GM19193 (cell line): Measurements from ENCODE around the gene COMMD3.

Source experiments
- POLR2A ChIP-seq: IDR thresholded peaks from 4 replicates; pipeline ENCODE4 v1.6.1; 2011; ENCODE audit not compliant: insufficient read depth, insufficient read length; ENCODE audit errors: extremely low read depth

COMMD3 gene

DNA sequence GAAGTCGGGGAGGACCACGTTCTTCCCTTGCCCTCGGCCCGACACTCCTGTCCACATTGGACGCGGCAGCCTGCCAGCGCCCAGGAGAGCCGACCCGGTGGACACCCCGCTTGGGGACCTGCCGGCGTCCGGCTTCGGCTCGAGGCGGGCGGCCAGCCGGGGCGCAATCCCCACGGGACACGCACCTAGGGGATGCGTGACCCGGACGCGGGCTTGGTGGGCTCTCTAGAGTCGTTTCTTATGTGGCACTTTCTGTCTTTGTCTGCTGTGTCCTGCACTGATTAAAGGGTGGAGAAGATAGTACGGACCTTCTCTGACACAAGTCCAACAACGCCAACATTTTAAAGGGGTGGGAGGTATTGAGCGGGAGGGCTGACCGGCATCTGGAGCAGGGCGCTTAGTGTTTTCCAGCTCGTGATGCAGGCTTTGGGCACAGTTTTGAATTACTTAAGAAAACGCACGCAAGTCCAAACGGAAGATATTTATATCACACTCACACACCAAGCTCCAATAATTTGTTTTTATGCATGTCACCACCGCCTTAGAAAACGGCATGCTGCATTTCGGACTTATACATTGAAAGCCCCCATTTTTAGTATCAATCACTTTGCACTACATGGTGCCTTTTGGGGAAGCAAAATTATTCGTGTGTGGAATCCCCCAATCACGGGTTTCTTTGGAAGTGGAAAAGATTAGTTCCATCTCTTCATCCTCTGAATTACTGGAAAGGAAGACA lies 25.2 kb downstream of the COMMD3 start:
- TF ChIP-seq POLR2A = no peak

DNA sequence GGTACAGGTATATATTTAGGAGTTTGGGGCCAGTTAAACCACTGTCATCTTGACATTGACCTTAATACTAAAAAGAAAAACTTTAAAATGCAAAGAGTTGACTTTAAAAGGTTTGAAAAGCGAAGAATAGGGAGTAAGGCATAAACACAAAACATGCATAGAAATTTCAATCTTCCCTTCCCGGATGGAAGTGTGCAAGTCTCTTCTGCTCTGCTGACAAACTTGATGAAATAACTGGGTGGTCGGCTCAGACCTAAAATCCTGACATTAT lies 25.7 kb downstream of the COMMD3 start:
- TF ChIP-seq POLR2A = no peak

DNA sequence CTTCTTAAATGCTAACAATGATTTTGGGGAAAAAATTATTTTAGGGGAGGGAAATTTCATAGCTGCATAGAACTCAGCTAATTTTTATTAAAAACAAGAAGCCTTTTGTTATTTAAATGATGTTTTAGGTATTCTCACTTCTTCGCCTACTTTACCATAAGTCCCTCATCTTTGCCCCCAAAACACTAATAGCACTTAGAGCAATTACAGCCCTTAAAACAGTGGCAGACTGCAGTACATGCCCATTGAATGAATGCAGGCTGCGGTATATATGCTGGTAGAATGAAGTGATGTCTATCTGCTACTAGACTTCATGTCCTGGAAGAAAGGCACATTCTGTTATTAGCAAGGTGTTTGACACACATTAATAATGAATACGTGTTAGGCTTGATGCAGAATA lies 26.2 kb downstream of the COMMD3 start:
- no peak for TF ChIP-seq POLR2A

DNA sequence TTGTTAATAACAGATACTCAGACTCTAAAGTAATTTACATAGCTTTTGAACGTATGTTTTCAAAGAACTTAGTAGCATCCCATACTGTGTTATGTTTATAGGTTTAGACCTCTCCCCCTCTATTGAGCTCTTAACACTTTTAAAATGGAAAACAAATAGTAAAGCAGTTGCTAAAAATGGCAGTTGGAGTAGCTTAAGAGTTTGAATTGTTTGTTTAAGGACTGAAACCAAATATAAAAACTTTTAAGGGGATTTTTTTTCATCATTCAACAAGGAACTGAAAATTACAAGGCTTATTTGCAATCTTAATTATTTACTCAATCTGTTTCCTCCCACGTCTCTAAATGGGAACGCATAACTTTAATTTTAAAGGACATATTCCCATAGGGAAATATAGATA lies 27.5 kb downstream of the COMMD3 start:
- no peak for TF ChIP-seq POLR2A

DNA sequence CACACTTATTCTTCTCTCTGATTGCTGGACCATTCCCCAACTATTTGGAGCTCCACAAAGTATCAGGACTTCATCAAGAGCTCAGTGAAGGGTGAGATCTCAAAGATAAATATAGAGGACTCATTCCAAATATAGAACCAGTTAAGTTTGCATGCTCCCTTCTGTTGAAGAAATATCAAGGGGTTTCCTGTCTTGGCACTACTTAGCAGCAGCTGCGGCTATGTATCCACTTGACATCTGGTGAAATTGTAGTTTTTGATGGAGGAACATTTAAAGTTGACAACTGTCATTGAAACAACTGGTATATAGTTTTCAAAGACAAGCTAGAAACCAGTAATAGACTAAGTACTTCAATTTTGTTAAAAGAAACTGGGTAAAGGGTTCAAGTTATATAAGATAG lies 28.1 kb downstream of the COMMD3 start:
- TF ChIP-seq POLR2A = no peak

DNA sequence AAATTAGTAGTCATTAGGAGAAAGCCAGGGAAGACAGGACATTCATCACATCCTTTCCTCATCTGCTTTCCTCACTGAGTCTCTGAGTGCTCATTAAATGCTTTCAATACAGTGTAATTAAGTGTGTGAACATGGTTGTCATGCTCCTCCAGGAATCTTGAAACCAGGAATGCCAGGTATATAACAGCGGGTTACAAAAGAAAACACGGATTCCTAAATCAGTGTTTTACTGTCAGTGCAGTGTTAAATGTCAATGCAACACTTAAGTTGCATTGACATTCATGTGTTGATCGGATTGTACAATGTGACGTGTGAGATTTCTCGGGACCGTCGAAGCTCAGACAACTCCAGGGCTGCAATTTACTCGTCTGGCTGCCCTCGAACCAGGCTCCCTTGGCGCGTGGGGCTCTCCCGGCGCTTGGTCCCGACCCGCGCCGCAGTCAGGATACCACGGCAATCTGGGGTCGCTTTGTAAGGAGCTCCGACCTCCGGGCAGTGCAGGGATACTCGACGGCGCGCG lies 28.7 kb downstream of the COMMD3 start:
- TF ChIP-seq POLR2A = no peak

DNA sequence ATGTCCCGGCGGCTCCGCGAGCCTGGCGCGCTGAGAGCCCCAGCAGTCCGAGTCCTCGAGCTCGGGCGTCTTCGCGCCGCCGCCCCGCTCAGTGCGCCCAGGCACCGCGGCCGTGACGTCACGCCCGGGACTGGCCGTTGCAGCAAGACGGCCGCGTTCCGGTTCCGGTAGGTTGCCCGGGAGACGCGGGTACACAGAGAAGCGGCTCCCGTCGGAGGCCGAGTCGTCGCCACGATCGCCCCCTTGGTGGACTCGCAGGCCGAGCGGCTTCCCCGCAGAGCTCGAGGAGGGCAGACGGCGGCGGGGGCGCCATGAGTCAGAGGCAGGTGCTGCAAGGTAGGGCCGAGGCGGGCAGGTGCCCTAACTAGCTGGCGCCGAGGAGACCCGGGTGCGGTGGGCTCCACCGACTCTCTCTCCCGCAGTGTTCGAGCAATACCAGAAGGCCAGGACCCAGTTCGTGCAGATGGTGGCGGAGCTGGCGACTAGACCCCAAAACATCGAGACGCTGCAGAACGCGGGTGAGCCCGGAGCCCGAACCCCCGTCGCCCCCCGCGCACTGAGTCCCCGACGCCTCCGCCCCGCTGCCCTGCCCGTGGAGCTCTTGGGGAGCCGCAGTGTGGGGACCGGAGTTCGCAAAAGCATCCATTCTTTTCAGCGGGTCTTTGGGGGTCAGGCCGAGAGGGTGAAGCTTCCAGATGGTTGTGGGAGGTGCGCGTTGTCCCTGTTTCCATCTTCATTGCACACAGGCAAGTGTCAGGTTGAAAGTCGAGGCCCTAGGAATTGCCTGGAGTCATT lies 29.3 kb downstream of the COMMD3 start, which contains the start of gene SPAG6:
SPAG6 (plus strand) TSS at position 196 of the 795 bp plus-strand sequence; CDS start at position 312, 116 bp downstream.
- TF ChIP-seq POLR2A = peak; percentile 24

DNA sequence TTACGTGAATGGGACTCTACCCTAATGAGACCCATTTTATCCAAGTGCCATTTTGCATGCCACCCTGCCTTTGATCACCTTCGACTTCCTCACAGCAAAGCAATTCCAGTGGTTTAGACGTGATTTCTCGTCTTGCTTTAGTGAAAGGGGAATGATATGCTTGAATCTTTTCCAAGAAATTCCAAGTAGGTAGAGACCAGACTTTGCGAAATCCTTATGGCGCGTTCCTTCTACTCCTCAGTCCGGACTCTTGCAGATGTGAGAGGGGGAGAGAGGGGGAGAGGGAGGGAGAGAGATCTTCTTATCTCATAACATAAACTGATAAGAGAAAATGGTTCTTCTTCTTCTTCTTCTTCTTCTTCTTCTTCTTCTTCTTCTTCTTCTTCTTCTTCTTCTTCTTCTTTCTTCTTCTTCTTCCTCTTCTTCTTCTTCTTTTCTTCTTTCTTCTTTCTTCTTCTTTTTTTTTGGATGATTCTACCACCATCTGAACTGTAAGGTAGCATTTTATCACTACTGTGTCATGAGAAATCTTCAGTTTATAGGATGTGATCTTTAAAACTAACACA lies 30.0 kb downstream of the COMMD3 start:
- TF ChIP-seq POLR2A = no peak

DNA sequence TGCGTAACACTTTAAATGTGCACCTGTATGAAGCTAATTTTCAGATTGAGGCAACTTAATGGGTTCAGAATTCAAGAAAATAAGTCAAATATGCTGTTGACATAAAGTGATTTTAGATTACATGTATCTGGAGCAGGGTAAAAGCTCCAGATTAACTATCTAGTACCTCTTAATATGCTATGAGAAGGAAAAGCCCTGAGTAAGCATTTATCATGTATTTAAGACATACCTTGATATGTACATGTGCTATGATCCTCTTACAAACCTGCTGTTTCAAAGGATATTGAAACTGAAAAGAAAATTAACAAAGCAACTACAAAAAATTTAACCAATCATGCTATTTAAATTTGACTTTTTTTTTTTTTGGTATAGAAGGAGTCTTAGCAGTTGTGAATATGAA lies 33.6 kb downstream of the COMMD3 start:
- no peak for TF ChIP-seq POLR2A

DNA sequence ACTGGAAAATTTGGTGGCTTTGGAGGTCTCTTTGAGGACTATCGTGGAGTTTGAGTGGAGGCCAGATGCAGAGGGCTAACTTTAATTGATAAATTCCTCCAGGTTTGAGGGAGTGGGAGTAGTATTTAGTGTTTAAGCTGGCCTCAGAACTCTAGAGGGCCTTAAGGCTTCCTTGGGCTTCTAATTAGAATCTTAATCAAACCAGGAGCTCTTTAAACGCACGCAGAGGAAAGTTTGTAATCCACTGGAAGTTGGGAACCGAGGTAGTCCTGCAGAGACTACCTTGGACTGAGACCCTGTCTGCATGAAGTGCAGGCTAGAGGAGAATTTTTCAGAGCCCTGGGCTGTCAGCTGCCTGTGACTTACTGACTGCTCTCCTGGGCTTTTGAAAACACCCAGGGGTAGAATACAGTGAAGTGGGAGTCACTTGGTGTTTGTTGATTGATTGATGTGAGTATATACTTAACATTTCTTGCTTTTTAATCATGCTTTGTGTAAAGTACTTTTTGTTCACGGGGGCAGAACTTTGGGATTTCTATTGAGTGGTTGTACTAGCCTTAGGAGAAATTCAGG lies 35.0 kb downstream of the COMMD3 start:
- no peak for TF ChIP-seq POLR2A

DNA sequence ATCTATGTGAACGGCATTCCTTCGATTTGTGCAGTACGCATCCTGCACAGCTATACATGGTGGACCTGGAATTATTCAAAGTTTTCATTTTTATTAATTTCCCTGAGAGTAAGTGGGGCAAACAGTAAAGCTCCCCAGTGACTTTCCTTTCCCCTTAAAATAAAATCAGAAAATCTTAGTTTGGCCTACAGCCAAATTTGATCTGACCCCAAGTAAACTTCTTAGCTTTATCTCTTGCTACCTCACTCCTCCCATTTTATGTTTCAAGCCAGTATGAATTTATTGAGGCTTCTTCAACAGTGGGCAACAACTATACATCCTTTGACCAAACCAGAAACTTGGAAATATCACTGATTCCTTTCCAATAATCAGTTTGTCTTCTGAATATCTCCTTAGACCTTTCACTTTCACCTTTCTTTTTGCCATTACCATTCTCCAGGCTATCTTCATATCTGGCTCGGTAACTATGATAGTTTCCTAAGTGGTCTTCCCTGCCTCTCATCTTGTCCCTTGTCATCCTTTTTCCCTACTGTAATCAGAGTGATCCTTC lies 40.2 kb downstream of the COMMD3 start:
- TF ChIP-seq POLR2A = no peak

DNA sequence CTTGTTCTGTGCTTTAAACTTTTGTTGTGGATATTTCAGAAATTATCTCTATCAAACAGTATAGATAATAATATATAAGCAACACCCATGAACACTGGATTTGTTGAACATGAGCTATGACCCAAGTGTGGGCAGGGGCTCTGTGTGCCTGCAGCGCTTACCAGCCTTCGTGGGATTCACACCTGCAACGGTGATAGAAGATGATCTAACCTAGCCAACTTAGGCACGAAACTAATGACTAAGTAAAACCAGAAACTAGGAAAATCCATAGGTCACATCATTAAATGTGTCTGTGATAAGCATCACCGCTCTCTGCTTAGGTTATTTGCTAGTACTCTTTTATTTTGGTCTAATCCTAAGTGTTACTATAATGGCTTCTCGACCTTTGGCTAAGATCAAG lies 47.1 kb downstream of the COMMD3 start:
- TF ChIP-seq POLR2A = no peak

DNA sequence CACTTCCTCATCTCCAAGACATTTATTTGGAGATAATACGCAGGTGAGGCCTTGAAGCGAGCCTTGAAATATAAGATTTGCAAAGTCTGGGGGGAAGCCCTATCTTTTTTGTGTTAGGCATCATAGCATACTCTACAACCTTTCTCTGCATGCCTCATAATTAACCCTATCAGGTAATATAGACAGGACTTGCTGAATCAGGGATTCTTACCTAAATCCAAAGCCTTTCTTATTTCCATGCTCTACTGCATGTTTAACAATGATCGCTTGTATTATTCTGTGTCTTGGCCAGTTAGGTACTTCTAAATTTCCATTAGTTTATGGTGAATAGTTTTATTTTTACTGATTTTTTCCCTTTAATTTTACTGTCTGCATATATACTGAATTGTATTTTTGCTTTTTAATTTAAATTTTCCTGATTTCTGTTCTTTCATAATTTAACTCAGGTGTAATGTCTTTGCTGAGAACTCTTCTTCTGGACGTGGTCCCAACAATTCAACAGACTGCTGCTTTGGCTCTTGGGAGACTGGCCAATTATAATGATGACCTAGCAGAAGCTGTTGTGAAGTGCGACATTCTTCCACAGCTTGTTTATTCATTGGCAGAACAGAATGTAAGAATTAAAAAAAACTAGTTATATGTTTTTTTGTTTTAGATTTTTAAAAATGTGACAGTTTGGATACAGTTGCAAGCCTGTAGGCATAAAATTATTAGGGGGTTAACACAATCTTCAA lies 48.4 kb downstream of the COMMD3 start:
- no peak for TF ChIP-seq POLR2A

DNA sequence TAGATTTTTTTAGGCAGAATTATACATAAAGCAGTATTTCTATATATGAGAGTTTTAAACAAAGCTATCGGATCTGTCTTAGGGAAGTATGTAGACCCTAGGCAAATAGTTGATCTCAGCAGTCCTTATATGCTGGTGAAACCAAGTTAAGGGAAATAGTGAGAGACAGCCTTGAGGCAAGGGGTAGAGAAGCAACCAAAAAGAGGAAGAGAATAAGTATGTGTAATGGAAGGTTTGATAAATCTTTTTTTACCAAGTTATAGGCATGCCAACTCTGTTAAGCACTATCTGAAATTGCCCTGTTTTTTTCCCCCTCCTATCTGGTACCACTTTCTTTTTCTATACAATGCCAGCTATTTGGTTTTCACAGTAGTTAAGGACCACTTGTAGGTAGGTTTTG lies 49.0 kb downstream of the COMMD3 start:
- TF ChIP-seq POLR2A = no peak
